OCI-LY1 (cell line): ENCODE data around the gene COA1.

ENCODE experiments used
- H2AFZ ChIP-seq: fragments of 200-600 bp; sonication (generic), shearing (Covaris generic); 2 replicates; pipeline ENCODE4 v1.6.0; 2014; ENCODE audit warnings: antibody characterized with exemption, mild to moderate bottlenecking, low read length
- H3F3A ChIP-seq: fragments of 200-600 bp; sonication (generic), shearing (Covaris generic); 2 replicates; pipeline ENCODE4 v1.6.0; 2014; ENCODE audit warnings: mild to moderate bottlenecking, antibody characterized with exemption, low read length, moderate library complexity; ENCODE audit not compliant: insufficient read depth
- H3K27ac ChIP-seq: fragments of 200-600 bp; sonication (generic); 2 replicates; pipeline ENCODE4 v1.5.1; 2014; ENCODE audit warnings: low read length, mixed run types, mild to moderate bottlenecking, low read depth; ENCODE audit not compliant: poor library complexity, severe bottlenecking
- H3K27me3 ChIP-seq: fragments of 200-600 bp; sonication (generic); 2 replicates; pipeline ENCODE4 v1.6.0; 2014; ENCODE audit warnings: antibody characterized with exemption, mild to moderate bottlenecking, low read length, moderate library complexity; ENCODE audit not compliant: insufficient read depth
- H3K36me3 ChIP-seq: fragments of 200-600 bp; sonication (generic); 2 replicates; pipeline ENCODE4 v1.6.1; 2014; ENCODE audit warnings: mild to moderate bottlenecking, antibody characterized with exemption, low read length, moderate library complexity, mixed read lengths; ENCODE audit not compliant: insufficient read depth
- H3K4me1 ChIP-seq: fragments of 200-600 bp; sonication (generic); 2 replicates; pipeline ENCODE4 v1.5.1; 2014; ENCODE audit warnings: mild to moderate bottlenecking, low read length, moderate library complexity; ENCODE audit not compliant: insufficient read depth, severe bottlenecking
- H3K4me2 ChIP-seq: fragments of 200-600 bp; sonication (generic), shearing (Covaris generic); 2 replicates; pipeline ENCODE4 v1.6.1; 2014; ENCODE audit warnings: low read length
- H3K4me3 ChIP-seq: fragments of 200-600 bp; sonication (generic); 2 replicates; pipeline ENCODE4 v1.5.1; 2014; ENCODE audit warnings: low read length, low read depth, mild to moderate bottlenecking, mixed read lengths; ENCODE audit not compliant: poor library complexity, severe bottlenecking
- H3K79me2 ChIP-seq: fragments of 200-600 bp; shearing (Covaris generic); 2 replicates; pipeline ENCODE4 v1.6.1; 2016; ENCODE audit warnings: mixed run types, low read length, mixed read lengths; ENCODE audit not compliant: insufficient read depth
- H3K9ac ChIP-seq: fragments of 200-600 bp; sonication (generic), shearing (Covaris generic); 2 replicates; pipeline ENCODE4 v1.6.1; 2014; ENCODE audit warnings: mild to moderate bottlenecking, low read length, mixed read lengths
- H3K9me2 ChIP-seq: fragments of 200-600 bp; sonication (generic), shearing (Covaris generic); 2 replicates; pipeline ENCODE4 v1.6.1; 2014; ENCODE audit warnings: low read depth, mild to moderate bottlenecking, low read length, mixed read lengths
- H3K9me3 ChIP-seq: fragments of 200-600 bp; shearing (Covaris generic); 2 replicates; pipeline ENCODE4 v1.6.1; 2014; ENCODE audit warnings: low read length, mixed read lengths
- H4K20me1 ChIP-seq: fragments of 200-600 bp; sonication (generic), shearing (Covaris generic); 2 replicates; pipeline ENCODE4 v1.6.0; 2016; ENCODE audit warnings: mild to moderate bottlenecking, low read length; ENCODE audit not compliant: insufficient read depth
- CTCF ChIP-seq: fragments of 200-600 bp; sonication (generic), shearing (Covaris generic); IDR thresholded peaks from 2 replicates; pipeline ENCODE4 v1.5.1; 2017; ENCODE audit warnings: mild to moderate bottlenecking, antibody characterized with exemption, low read length, moderate library complexity, mixed read lengths
- EZH2 ChIP-seq: fragments of 200-600 bp; sonication (generic), shearing (Covaris generic); IDR thresholded peaks from 2 replicates; pipeline ENCODE4 v1.8.0; 2017; ENCODE audit warnings: borderline replicate concordance, mixed run types, mild to moderate bottlenecking, antibody characterized with exemption, low read length, moderate library complexity, mixed read lengths

The COA1 gene

GRCh38 chr7:43637114-43637806 is 92.1 kb downstream of the COA1 start:
- H4K20me1 ChIP-seq: no peaks in the 10 kb centered on the region
- no peak overlapping the region for H3K4me3 ChIP-seq
- 0 out of 2 replicates have a peak, but pooled peaks cover 8% of the 10 kb centered on the region for H3F3A ChIP-seq
- no peaks in the 10 kb centered on the region for H3K27me3 ChIP-seq
- no peaks in the 10 kb centered on the region for H3K79me2 ChIP-seq
- peaks cover 46% of the 10 kb centered on the region for H3K4me1 ChIP-seq
- H2AFZ ChIP-seq: no peak overlapping the region
- H3K9me3 ChIP-seq: no peaks in the 10 kb centered on the region
- no peak overlapping the region for H3K4me2 ChIP-seq
- no peak overlapping the region; the same call in 1 of the 2 replicates for H3K9ac ChIP-seq
- H3K27ac ChIP-seq: peak overlapping the region; percentile 59
- TF ChIP-seq EZH2 (no peak), CTCF (no peak)
- no peaks in the 10 kb centered on the region for H3K9me2 ChIP-seq
- H3K36me3 ChIP-seq: peaks cover 98% of the 10 kb centered on the region

- no peaks in the 10 kb centered on the region for H4K20me1 ChIP-seq
- H3K79me2 ChIP-seq: no peaks in the 10 kb centered on the region
- no peaks in the 10 kb centered on the region for H3K27me3 ChIP-seq
- H3K27ac ChIP-seq: peak overlapping the region; percentile 59
- 0 out of 2 replicates have a peak, but pooled peaks cover 5% of the 10 kb centered on the region for H3F3A ChIP-seq
- no peaks in the 10 kb centered on the region for H3K9me3 ChIP-seq
- TF ChIP-seq CTCF (no peak), EZH2 (no peak)
- H2AFZ ChIP-seq: no peak overlapping the region
- no peak overlapping the region for H3K4me2 ChIP-seq
- H3K9me2 ChIP-seq: no peaks in the 10 kb centered on the region
- peaks cover 99% of the 10 kb centered on the region for H3K36me3 ChIP-seq
- H3K4me1 ChIP-seq: peaks cover 34% of the 10 kb centered on the region
- no peak overlapping the region for H3K9ac ChIP-seq
- H3K4me3 ChIP-seq: no peak overlapping the region
Measured at GRCh38 chr7:43636093-43636492, 93.2 kb downstream of the COA1 start.

GRCh38 chr7:43634384-43634783 is 94.9 kb downstream of the COA1 start:
- H3K4me1 ChIP-seq: peaks cover 35% of the 10 kb centered on the region
- H3K79me2 ChIP-seq: no peaks in the 10 kb centered on the region
- no peaks in the 10 kb centered on the region for H3K27me3 ChIP-seq
- H3K4me3 ChIP-seq: no peak overlapping the region
- TF ChIP-seq CTCF: no peak
- no peak for TF ChIP-seq EZH2
- H3K9me2 ChIP-seq: no peaks in the 10 kb centered on the region
- H3K9ac ChIP-seq: no peak overlapping the region
- H3K36me3 ChIP-seq: peaks cover 98% of the 10 kb centered on the region
- H3K9me3 ChIP-seq: no peaks in the 10 kb centered on the region
- H3F3A ChIP-seq: no peaks in the 10 kb centered on the region
- H2AFZ ChIP-seq: no peak overlapping the region
- H4K20me1 ChIP-seq: no peaks in the 10 kb centered on the region
- H3K27ac ChIP-seq: peak overlapping the region; percentile 14
- H3K4me2 ChIP-seq: no peak overlapping the region
